Parathyroid adenoma (tissue), 2 donors: Measurements from ENCODE around the gene RANBP3L.

Experiments used
- H2AFZ ChIP-seq: fragments of 300-600 bp; sonication (generic); one replicate; pipeline ENCODE4 v1.7.0; 2017; ENCODE audit warnings: antibody characterized with exemption, mild to moderate bottlenecking
- H3K27ac ChIP-seq: fragments of 300-600 bp; sonication (generic); one replicate; pipeline ENCODE4 v1.7.0; 2017
- H3K27me3 ChIP-seq: fragments of 300-600 bp; sonication (generic); one replicate; pipeline ENCODE4 v1.7.0; 2017; ENCODE audit warnings: low read length; ENCODE audit not compliant: control insufficient read depth, insufficient read depth
- H3K36me3 ChIP-seq: fragments of 300-600 bp; sonication (generic); one replicate; pipeline ENCODE4 v1.7.0; 2017; ENCODE audit warnings: low read length; ENCODE audit not compliant: control insufficient read depth, insufficient read depth
- H3K4me1 ChIP-seq: fragments of 300-600 bp; sonication (generic); one replicate; pipeline ENCODE4 v1.7.0; 2017; ENCODE audit warnings: control low read depth
- H3K4me2 ChIP-seq: fragments of 300-600 bp; sonication (generic); one replicate; pipeline ENCODE4 v1.7.0; 2017; ENCODE audit warnings: low read length
- H3K4me3 ChIP-seq: fragments of 300-600 bp; sonication (generic); one replicate; pipeline ENCODE4 v1.7.0; 2017; ENCODE audit warnings: low read depth, low read length
- H3K79me2 ChIP-seq: fragments of 300-600 bp; sonication (generic); one replicate; pipeline ENCODE4 v1.7.0; 2017; ENCODE audit warnings: control low read depth
- H3K9ac ChIP-seq: fragments of 300-600 bp; sonication (generic); one replicate; pipeline ENCODE4 v1.7.0; 2017; ENCODE audit warnings: mild to moderate bottlenecking
- H3K9me3 ChIP-seq: fragments of 300-600 bp; sonication (generic); one replicate; pipeline ENCODE4 v1.7.0; 2017; ENCODE audit warnings: low read length; ENCODE audit not compliant: control insufficient read depth
- TF ChIP-seq, protein P1 (sequence below): fragments of 300-600 bp; sonication (generic); IDR thresholded peaks from one replicate; pipeline ENCODE4 v1.7.0; 2017; ENCODE audit warnings: antibody characterized with exemption, mild to moderate bottlenecking
- donor health status: primary hyperparathyroidism.

The RANBP3L gene

DNA sequence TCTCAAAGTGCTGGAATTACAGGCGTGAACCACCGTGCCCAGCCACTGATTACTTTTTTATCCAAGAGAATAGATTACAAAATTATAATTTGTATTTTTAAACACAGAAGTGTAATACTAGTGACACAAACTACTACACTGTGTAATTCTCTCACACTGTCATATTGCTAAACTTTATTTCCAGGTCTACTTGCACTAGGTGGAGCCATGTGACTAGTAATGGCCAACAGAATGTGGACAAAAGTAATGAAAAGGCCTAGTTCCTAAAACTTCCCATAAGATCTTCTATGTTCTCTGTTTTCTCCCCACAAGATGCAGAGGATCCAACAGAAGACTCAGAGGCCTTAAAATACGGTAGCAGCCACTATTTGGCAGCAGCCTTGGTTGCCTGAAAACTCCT, 87.3 kb downstream of the RANBP3L start:
- Histone ChIP-seq H3K27me3 (no peaks in the 10 kb centered on the region), H3K4me2 (no peak overlapping the region), H3K27ac (no peak overlapping the region), H3K4me3 (no peak overlapping the region), H2AFZ (no peak overlapping the region), H3K9me3 (no peaks in the 10 kb centered on the region), H3K4me1 (no peaks in the 10 kb centered on the region), H3K79me2 (no peaks in the 10 kb centered on the region), H3K9ac (no peak overlapping the region), H3K36me3 (no peaks in the 10 kb centered on the region)
- TF ChIP-seq, protein P1, sequence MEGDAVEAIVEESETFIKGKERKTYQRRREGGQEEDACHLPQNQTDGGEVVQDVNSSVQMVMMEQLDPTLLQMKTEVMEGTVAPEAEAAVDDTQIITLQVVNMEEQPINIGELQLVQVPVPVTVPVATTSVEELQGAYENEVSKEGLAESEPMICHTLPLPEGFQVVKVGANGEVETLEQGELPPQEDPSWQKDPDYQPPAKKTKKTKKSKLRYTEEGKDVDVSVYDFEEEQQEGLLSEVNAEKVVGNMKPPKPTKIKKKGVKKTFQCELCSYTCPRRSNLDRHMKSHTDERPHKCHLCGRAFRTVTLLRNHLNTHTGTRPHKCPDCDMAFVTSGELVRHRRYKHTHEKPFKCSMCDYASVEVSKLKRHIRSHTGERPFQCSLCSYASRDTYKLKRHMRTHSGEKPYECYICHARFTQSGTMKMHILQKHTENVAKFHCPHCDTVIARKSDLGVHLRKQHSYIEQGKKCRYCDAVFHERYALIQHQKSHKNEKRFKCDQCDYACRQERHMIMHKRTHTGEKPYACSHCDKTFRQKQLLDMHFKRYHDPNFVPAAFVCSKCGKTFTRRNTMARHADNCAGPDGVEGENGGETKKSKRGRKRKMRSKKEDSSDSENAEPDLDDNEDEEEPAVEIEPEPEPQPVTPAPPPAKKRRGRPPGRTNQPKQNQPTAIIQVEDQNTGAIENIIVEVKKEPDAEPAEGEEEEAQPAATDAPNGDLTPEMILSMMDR: peak; percentile 27

DNA sequence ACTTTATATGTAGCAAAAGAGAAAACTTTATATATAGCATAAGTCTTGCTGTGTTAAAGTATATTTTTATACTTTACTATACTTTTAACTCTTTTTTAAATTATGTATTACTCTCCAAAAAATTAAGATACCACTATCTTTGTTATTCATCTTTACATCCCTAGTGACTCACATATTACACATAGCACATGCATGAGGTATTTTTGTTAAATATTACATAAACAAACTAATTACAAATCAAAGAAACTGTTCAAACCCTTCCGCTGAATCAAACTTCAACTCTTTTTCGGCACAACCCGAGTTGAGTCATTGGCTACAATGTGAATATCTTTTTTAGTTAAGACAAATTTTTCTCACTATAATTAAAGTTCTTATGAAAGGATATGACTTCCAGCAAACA, 92.0 kb downstream of the RANBP3L start:
- no peaks in the 10 kb centered on the region for H3K36me3 ChIP-seq
- H3K4me2 ChIP-seq: no peak overlapping the region
- H3K9me3 ChIP-seq: no peaks in the 10 kb centered on the region
- no peaks in the 10 kb centered on the region for H3K79me2 ChIP-seq
- no peak overlapping the region for H2AFZ ChIP-seq
- H3K4me1 ChIP-seq: no peaks in the 10 kb centered on the region
- H3K4me3 ChIP-seq: no peak overlapping the region
- TF ChIP-seq, protein P1: no peak
- no peaks in the 10 kb centered on the region for H3K27me3 ChIP-seq
- H3K9ac ChIP-seq: no peak overlapping the region
- H3K27ac ChIP-seq: no peak overlapping the region

DNA sequence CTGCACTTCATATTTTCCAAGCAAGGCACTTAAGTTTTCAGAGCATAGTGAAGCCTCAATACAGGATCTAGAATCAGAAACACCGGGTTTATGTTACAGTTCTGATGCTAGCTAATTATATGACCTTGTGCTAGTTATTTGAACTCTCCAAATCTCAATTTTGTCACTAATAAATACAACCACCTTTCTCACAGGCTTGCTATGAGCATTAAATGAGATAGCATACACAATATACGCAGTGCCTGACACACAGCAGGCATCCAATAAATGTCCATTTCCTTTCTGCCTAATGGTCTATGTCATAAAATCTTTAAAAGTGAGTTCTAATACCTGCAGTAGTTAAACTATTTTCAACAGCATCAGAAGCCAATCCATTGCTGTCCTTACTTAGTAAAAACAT, 92.9 kb downstream of the RANBP3L start:
- Histone ChIP-seq H3K4me3 (no peak overlapping the region), H3K9me3 (no peaks in the 10 kb centered on the region), H3K27ac (no peak overlapping the region), H3K79me2 (no peaks in the 10 kb centered on the region), H3K27me3 (no peaks in the 10 kb centered on the region), H3K36me3 (no peaks in the 10 kb centered on the region), H2AFZ (no peak overlapping the region), H3K4me1 (no peaks in the 10 kb centered on the region), H3K9ac (no peak overlapping the region), H3K4me2 (no peak overlapping the region)
- TF ChIP-seq, protein P1: no peak

GRCh38 chr5:36206913-36207312, 94.8 kb downstream of the RANBP3L start:
- no peaks in the 10 kb centered on the region for H3K36me3 ChIP-seq
- TF ChIP-seq, protein P1: no peak
- no peak overlapping the region for H3K27ac ChIP-seq
- H3K4me1 ChIP-seq: no peaks in the 10 kb centered on the region
- H3K4me3 ChIP-seq: no peak overlapping the region
- no peaks in the 10 kb centered on the region for H3K79me2 ChIP-seq
- H3K27me3 ChIP-seq: no peaks in the 10 kb centered on the region
- H3K4me2 ChIP-seq: no peak overlapping the region
- H3K9me3 ChIP-seq: no peaks in the 10 kb centered on the region
- H3K9ac ChIP-seq: no peak overlapping the region
- no peak overlapping the region for H2AFZ ChIP-seq

DNA sequence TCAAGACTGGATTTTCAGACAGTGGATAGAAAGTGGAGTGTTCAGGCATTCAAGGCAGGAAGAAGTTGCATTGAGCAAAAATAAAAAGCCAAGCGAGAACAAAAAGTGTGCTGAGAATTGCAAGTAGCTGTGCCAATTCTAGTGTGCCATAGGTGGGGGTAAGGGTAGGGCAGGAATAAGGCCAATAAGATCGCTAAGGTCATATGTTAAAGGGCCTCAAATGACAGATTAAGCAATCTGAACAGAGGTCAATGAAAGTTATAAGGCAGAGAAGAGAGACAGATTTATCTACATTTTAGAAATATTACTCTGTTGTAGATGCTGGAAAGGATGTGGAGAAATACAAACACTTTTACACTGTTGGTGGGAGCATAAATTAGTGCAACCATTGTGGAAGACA, 96.4 kb downstream of the RANBP3L start:
- H3K4me2 ChIP-seq: no peak overlapping the region
- H3K79me2 ChIP-seq: no peaks in the 10 kb centered on the region
- H3K27me3 ChIP-seq: no peaks in the 10 kb centered on the region
- H3K4me3 ChIP-seq: no peak overlapping the region
- H3K4me1 ChIP-seq: no peaks in the 10 kb centered on the region
- no peak overlapping the region for H3K9ac ChIP-seq
- H2AFZ ChIP-seq: no peak overlapping the region
- no peaks in the 10 kb centered on the region for H3K36me3 ChIP-seq
- TF ChIP-seq, protein P1: no peak
- no peaks in the 10 kb centered on the region for H3K9me3 ChIP-seq
- no peak overlapping the region for H3K27ac ChIP-seq
